ENCODE data around the gene TUBB2B. TPM values are rescaled to one million over a fixed set of nuclear protein-coding genes. Genes with fewer than 3 reads are reported as not detected.

TUBB2B gene
- polyA plus RNA-seq, 2 of the 4 experiments (the other 2 are of a cell fraction), result 10.8 to 18.0 TPM

GRCh38 chr6:3268680-3269079 lies 41.2 kb upstream of the TUBB2B start:
- Histone ChIP-seq H3K9me3 (no peaks in the 10 kb centered on the region), H3K27ac (no peak overlapping the region), H3K4me1 (no peaks in the 10 kb centered on the region), H3K4me2 (no peak overlapping the region), H3K4me3 (no peak overlapping the region)
- no peak for TF ChIP-seq HOXB13 (CRISPR knock-in tag; IDR thresholded peaks at IDR 0.05; ENCODE audit: low read depth)
- TF ChIP-seq ESRRA (IDR thresholded peaks at IDR 0.05; ENCODE audit: borderline replicate concordance, low read length), result no peak
- TF ChIP-seq CBX8 (IDR thresholded peaks at IDR 0.05), result no peak
- no peak for TF ChIP-seq EHF (CRISPR knock-in tag; IDR thresholded peaks at IDR 0.05)
- no peak for TF ChIP-seq SREBF2 (IDR thresholded peaks at IDR 0.05)
- no peak for TF ChIP-seq NFE2L2 (conservative IDR thresholded peaks at IDR 0.05; ENCODE audit: low read length)
- no peak for TF ChIP-seq MYC (IDR thresholded peaks at IDR 0.05; ENCODE audit: borderline replicate concordance, low read length)
- TF ChIP-seq JUN (IDR thresholded peaks at IDR 0.05), result no peak
- TF ChIP-seq BHLHE40 (IDR thresholded peaks at IDR 0.05; ENCODE audit: low read depth, low read length), result no peak
- no peak for TF ChIP-seq EHMT2 (IDR thresholded peaks at IDR 0.05; ENCODE audit: low read depth)
- TF ChIP-seq GATA3 (IDR thresholded peaks at IDR 0.05; ENCODE audit: borderline replicate concordance), result no peak
- no peak for TF ChIP-seq CHD4 (IDR thresholded peaks at IDR 0.05; ENCODE audit: borderline replicate concordance)
- no peak for TF ChIP-seq PHF8 (IDR thresholded peaks at IDR 0.05; ENCODE audit: borderline replicate concordance, low read depth)
- WGBS (ENCODE audit: missing lambda C conversion rate), result 94% methylated on average over 8 of the region's 11 CpGs
- ATAC-seq (no peak), DNase-seq (ENCODE audit: low read depth in 1 of 2, low spot score in 1 of 2) (no peak), FAIRE-seq (no peak)
- POLR2A ChIA-PET, result no interaction called here
- CTCF ChIA-PET, result interaction anchor here (0.5 to 1.4 kb wide), 3 partner anchors 17 to 734 kb away, joined by 3 to 4 read pairs (median 3); no protein-coding TSS in a partner anchor

GRCh38 chr6:3267162-3267561 lies 39.7 kb upstream of the TUBB2B start:
- FAIRE-seq, result no peak
- no peak overlapping the region for H3K4me2 ChIP-seq
- no peak overlapping the region for H3K27ac ChIP-seq
- ChIA-PET CTCF (interaction anchor here (0.6 to 1.0 kb wide), 2 partner anchors 295 to 465 kb away, joined by 3 to 4 read pairs; no protein-coding TSS in a partner anchor), POLR2A (no interaction called here)
- H3K4me1 ChIP-seq, result no peaks in the 10 kb centered on the region
- TF ChIP-seq PHF8 (IDR thresholded peaks at IDR 0.05; ENCODE audit: borderline replicate concordance, low read depth) (no peak), RNF2 (IDR thresholded peaks at IDR 0.05; ENCODE audit: borderline replicate concordance, low read depth) (no peak), E2F6 (IDR thresholded peaks at IDR 0.05; ENCODE audit: borderline replicate concordance, low read depth) (no peak), ZSCAN20 (CRISPR knock-in tag; IDR thresholded peaks at IDR 0.05) (no peak), HOXA7 (CRISPR knock-in tag; IDR thresholded peaks at IDR 0.05) (no peak), FOSL2 (IDR thresholded peaks at IDR 0.05) (no peak), FOSL2 (CRISPR knock-in tag; IDR thresholded peaks at IDR 0.05) (no peak), RFX5 (IDR thresholded peaks at IDR 0.05) (no peak), HOXB5 (CRISPR knock-in tag; IDR thresholded peaks at IDR 0.05) (no peak)
- no peak overlapping the region for H3K4me3 ChIP-seq
- 91% methylated on average over 4 of the region's 5 CpGs for WGBS (ENCODE audit: missing lambda C conversion rate)
- no peaks in the 10 kb centered on the region for H3K9me3 ChIP-seq
- DNase-seq (ENCODE audit: low read depth in 1 of 2, low spot score in 1 of 2), result no peak
- no peak for ATAC-seq

- ChIA-PET CTCF (interaction anchor here (1.3 to 2.1 kb wide), 3 partner anchors 8 to 724 kb away, joined by 4 to 6 read pairs (median 5); no protein-coding TSS in a partner anchor), POLR2A (no interaction called here)
- ATAC-seq, result no peak
- TF ChIP-seq RNF2 (IDR thresholded peaks at IDR 0.05; ENCODE audit: borderline replicate concordance, low read depth) (no peak), CTCF (IDR thresholded peaks at IDR 0.05) (no peak), HOXB5 (CRISPR knock-in tag; IDR thresholded peaks at IDR 0.05) (no peak), SREBF2 (IDR thresholded peaks at IDR 0.05) (no peak), GATA3 (IDR thresholded peaks at IDR 0.05; ENCODE audit: borderline replicate concordance) (no peak), NPAS2 (CRISPR knock-in tag; IDR thresholded peaks at IDR 0.05; ENCODE audit: borderline replicate concordance) (no peak), POLR2A (IDR thresholded peaks at IDR 0.05; ENCODE audit: low read length) (no peak), RFX5 (IDR thresholded peaks at IDR 0.05) (no peak), RAD21 (conservative IDR thresholded peaks at IDR 0.05 in 1 of 2, IDR thresholded peaks at IDR 0.05 in 1 of 2) (no peak), JUNB (IDR thresholded peaks at IDR 0.05) (no peak), ZSCAN20 (CRISPR knock-in tag; IDR thresholded peaks at IDR 0.05) (no peak), MYC (IDR thresholded peaks at IDR 0.05; ENCODE audit: borderline replicate concordance, low read length) (no peak), USF2 (IDR thresholded peaks at IDR 0.05) (no peak), MAX (IDR thresholded peaks at IDR 0.05) (no peak)
- 70% methylated on average over 4 of the region's 9 CpGs for WGBS (ENCODE audit: missing lambda C conversion rate)
- Histone ChIP-seq H3K4me1 (no peaks in the 10 kb centered on the region; the same call in 2 of the 3 replicates), H3K9me3 (no peaks in the 10 kb centered on the region), H3K4me3 (no peak overlapping the region), H3K4me2 (no peak overlapping the region), H3K27ac (no peak overlapping the region)
- FAIRE-seq, result no peak
- no peak for DNase-seq (ENCODE audit: low read depth in 1 of 2, low spot score in 1 of 2)
Observed at GRCh38 chr6:3266170-3266569, 38.7 kb upstream of the TUBB2B start.

Data from A549 (cell line).